Omental fat pad (tissue), 4 donors: ENCODE measurements around the gene ROS1. TPM values are rescaled to one million over a fixed set of nuclear protein-coding genes. Genes with fewer than 3 reads are reported as not detected.

Experiments used
- ATAC-seq: fragments of 150-250 bp; one replicate; pipeline ENCODE4 v1.9.1; 2016; ENCODE audit warnings: mild to moderate bottlenecking, moderate library complexity; ENCODE audit not compliant: low FRiP score
- DNase-seq: peaks from one replicate; pipeline ENCODE4 v3.0.0-alpha.2; 2019; ENCODE audit warnings: low spot score
- CTCF ChIP-seq, 3 donors: fragments of 450-650 bp; IDR thresholded peaks; one replicate each; pipeline ENCODE4 v1.5.1; 2016 to 2017; ENCODE audit warnings: antibody characterized with exemption in 3 of 3, mild to moderate bottlenecking in 3 of 3, moderate library complexity in 2 of 3
- total RNA-seq, 4 donors: library from RNA; depleted of rRNA; stranded (reverse); fragments of >200 nt; gene quantifications; one replicate each; pipeline ENCODE4 v1.1.0, GENCODE V29; 2016

The ROS1 gene
- total RNA-seq, 4 donors from 2014 or later: not detected

- no peak for TF ChIP-seq CTCF (IDR thresholded peaks at IDR 0.05)
- DNase-seq: no peak
- no peak for ATAC-seq
Observed at GRCh38 chr6:117344444-117345291, 81.1 kb downstream of the ROS1 start.

GRCh38 chr6:117338567-117338966, 87.2 kb downstream of the ROS1 start:
- DNase-seq: no peak
- no peak for ATAC-seq
- no peak for TF ChIP-seq CTCF (IDR thresholded peaks at IDR 0.05)

DNA sequence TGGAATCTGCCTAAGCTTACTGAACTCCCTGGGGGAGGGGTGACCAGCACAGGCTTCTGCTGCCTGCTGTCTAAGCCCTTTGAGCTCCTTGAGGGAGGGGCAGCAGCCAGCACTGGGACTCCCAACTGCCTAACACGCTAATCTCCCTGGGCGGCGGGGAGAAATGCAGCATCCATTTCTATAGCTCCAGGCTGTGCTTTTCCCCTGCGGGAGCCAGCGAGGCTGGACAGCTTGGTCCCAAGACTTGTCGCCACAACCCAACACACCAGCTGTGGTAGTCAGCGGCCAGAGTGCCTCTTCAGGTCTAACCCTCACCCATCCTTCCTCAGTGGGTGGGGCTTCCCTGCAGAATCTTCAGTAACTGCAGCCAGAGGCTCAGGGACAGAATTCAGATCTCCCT, 95.8 kb downstream of the ROS1 start:
- ATAC-seq: no peak
- no peak for DNase-seq
- no peak for TF ChIP-seq CTCF (IDR thresholded peaks at IDR 0.05)

DNA sequence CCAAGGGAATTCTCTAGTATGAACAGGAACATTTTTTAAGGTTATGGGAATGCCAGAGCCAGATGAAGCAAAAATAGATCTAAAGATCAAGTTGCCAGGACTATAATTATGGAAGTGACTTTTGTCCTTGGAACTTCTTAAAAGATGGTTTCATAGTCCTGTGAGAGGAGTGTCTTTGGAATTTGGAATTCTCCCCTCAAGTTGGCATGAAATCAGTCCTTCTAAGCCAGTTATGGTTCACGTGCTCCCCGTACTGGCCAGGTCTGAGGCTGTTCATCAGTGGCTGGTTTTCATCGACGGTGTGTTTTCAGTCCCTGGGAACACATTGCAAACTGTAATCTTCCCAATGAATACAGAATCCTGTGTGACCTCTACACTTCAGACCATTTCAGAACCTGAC, 97.2 kb downstream of the ROS1 start:
- no peak for DNase-seq
- no peak for TF ChIP-seq CTCF (IDR thresholded peaks at IDR 0.05)
- no peak for ATAC-seq

DNA sequence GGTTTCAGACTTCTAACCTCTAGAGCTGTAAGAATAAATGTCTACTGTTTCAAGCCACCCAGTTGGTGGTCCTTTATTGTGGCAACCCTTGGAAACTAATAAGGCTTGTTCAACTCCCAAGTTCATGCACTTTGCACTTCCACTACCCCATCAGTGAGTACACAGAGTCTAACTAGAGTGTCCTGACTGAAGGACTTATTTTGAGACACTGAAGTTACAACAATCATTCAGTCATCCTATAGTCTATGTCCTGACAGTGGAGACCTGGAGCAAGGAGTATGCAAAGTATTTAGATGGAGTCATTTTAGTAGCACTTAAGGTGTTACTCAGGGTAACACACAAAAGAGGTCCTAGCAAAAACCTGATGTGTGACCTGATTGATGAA, 97.7 kb downstream of the ROS1 start:
- DNase-seq: no peak
- ATAC-seq: no peak
- TF ChIP-seq CTCF (IDR thresholded peaks at IDR 0.05): no peak

DNA sequence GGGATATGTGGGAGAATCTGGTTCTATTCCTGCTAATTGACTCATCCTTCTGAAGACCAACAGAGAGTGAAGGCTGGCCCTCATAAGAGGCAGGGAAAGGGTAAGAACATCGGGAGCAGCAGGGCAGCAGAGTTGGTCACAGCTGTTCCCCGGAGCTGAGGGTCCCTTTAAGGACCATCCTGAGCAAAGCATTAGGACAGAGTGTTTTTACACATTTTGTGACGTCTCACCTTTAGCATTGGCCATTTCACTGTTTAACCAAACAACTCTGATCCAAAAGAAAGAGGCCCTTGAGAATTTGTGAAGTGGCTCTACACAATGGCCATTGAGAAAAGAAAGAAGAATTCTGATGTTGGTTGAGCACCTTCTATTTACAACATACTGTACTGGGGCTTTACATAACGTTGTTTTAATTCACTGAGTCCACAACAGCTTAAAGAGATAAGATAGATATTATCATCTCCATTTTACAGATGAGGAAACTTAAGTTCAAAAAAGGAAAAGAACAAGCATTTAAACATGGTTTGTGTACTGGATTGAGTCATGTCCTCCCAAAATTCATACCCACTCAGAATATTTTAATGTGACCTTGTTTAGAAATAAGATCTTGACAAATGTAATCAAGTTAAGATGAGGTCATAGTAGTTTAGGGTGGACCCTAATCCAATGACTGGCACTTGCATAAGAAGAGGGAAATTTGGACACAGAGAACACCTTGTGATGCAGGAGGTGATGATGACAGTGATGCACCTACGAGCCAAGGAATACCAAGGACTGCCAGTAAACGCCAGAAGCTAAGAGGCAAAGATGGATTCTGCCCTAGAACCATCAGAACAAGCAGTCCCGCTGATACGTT, 98.4 kb downstream of the ROS1 start:
- ATAC-seq: no peak
- no peak for DNase-seq
- no peak for TF ChIP-seq CTCF (IDR thresholded peaks at IDR 0.05)
